HL-60 (cell line): Measurements from ENCODE around the gene ERBIN.

ENCODE experiments used
- DNase-seq, 2 experiments: peaks; one replicate each; pipeline ENCODE4 v3.0.0-alpha.2; 2010 to 2020; ENCODE audit warnings: low read depth in 1 of 2, low spot score in 1 of 2
- H3K27ac ChIP-seq: fragments of 250-450 bp; sonication (Bioruptor Pico); replicated peaks from 2 replicates; pipeline ENCODE4 v1.5.1; 2020; ENCODE audit warnings: mild to moderate bottlenecking, moderate library complexity
- H3K27me3 ChIP-seq: fragments of 250-450 bp; sonication (Bioruptor Pico); 2 replicates; pipeline ENCODE4 v1.5.1; 2021; ENCODE audit warnings: mild to moderate bottlenecking, moderate library complexity; ENCODE audit not compliant: insufficient read depth, poor library complexity, severe bottlenecking
- H3K4me3 ChIP-seq: replicated peaks from 2 replicates; pipeline ENCODE4 v1.5.1; 2011; ENCODE audit warnings: mild to moderate bottlenecking, control low read depth, low read length; ENCODE audit not compliant: insufficient read depth
- GABPA ChIP-seq: IDR thresholded peaks from 2 replicates; pipeline ENCODE4 v1.6.1; 2012; ENCODE audit warnings: low read depth
- POLR2AphosphoS5 ChIP-seq: IDR thresholded peaks from 2 replicates; pipeline ENCODE4 v1.6.1; 2012; ENCODE audit warnings: low read depth
- SPI1 ChIP-seq: IDR thresholded peaks from 2 replicates; pipeline ENCODE4 v1.6.1; 2012; ENCODE audit warnings: low read depth, mild to moderate bottlenecking, borderline replicate concordance

Gene ERBIN

DNA sequence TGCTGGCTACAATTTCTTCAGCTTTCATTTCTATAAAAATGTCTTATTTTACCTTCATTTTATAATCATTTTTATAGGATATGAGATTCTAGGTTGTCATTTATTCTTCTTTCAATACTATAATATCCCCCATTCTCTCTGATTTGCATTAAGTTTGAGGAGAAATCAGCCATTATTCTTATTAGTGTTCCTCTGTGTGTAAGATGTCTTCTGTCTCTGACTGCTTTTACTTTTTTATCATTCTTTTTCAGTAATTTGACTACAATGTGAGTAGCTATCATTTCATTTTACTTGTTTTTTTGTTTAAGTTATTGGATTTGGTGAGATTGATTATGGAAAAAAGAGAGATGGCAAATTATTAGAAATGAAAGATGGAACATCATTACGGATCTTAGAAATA, 204.1 kb downstream of the ERBIN start:
- Histone ChIP-seq H3K27ac (no peak overlapping the region), H3K4me3 (no peak overlapping the region), H3K27me3 (no peaks in the 10 kb centered on the region)
- DNase-seq: no peak
- no peak for TF ChIP-seq GABPA
- no peak for TF ChIP-seq SPI1
- TF ChIP-seq POLR2AphosphoS5: no peak
